H9 (cell line): ENCODE data around the gene POU2F2. TPM values are rescaled to one million over a fixed set of nuclear protein-coding genes. Genes with fewer than 3 reads are reported as not detected.

Experiments used
- DNase-seq: peaks from one replicate; pipeline ENCODE4 v3.0.0-alpha.2; 2017
- H2AFZ ChIP-seq: one replicate; pipeline ENCODE4 v1.6.1; 2013; ENCODE audit warnings: mild to moderate bottlenecking, low read length, control low read depth, moderate library complexity
- H2AK5ac ChIP-seq: 2 replicates; pipeline ENCODE4 v1.6.1; 2013; ENCODE audit warnings: low read length, control low read depth, mixed read lengths; ENCODE audit not compliant: insufficient read length
- H2BK120ac ChIP-seq: one replicate; pipeline ENCODE4 v1.6.1; 2013; ENCODE audit warnings: low read depth, mild to moderate bottlenecking, low read length, control low read depth, inconsistent platforms; ENCODE audit not compliant: poor library complexity, severe bottlenecking
- H2BK12ac ChIP-seq: 2 replicates; pipeline ENCODE4 v1.6.1; 2013; ENCODE audit warnings: low read length, control low read depth, mixed read lengths, low read depth; ENCODE audit not compliant: insufficient read length
- H2BK15ac ChIP-seq: 2 replicates; pipeline ENCODE4 v1.6.1; 2013; ENCODE audit warnings: low read depth, low read length, control low read depth
- H2BK20ac ChIP-seq: one replicate; pipeline ENCODE4 v1.6.1; 2013; ENCODE audit warnings: low read depth, mild to moderate bottlenecking, low read length, control low read depth, inconsistent platforms; ENCODE audit not compliant: poor library complexity, severe bottlenecking
- H2BK5ac ChIP-seq: 2 replicates; pipeline ENCODE4 v1.6.1; 2013; ENCODE audit warnings: low read length, control low read depth, mixed read lengths; ENCODE audit not compliant: insufficient read length
- H3K14ac ChIP-seq: 2 replicates; pipeline ENCODE4 v1.6.1; 2013; ENCODE audit warnings: low read length, control low read depth; ENCODE audit not compliant: insufficient read depth
- H3K18ac ChIP-seq: 2 replicates; pipeline ENCODE4 v1.6.1; 2013; ENCODE audit warnings: low read depth, mild to moderate bottlenecking, mixed read lengths, low read length, control low read depth; ENCODE audit not compliant: insufficient read length
- H3K23ac ChIP-seq: 2 replicates; pipeline ENCODE4 v1.6.1; 2013; ENCODE audit warnings: low read length, control low read depth, mixed read lengths, low read depth; ENCODE audit not compliant: insufficient read length
- H3K23me2 ChIP-seq: 2 replicates; pipeline ENCODE4 v1.6.1; 2013; ENCODE audit warnings: low read depth, mild to moderate bottlenecking, mixed read lengths, low read length, control low read depth; ENCODE audit not compliant: insufficient read length, poor library complexity, severe bottlenecking
- H3K27ac ChIP-seq: 2 replicates; pipeline ENCODE4 v1.5.1; 2013; ENCODE audit warnings: low read length, control low read depth, mixed read lengths, low read depth; ENCODE audit not compliant: insufficient read length
- H3K27me3 ChIP-seq: 2 replicates; pipeline ENCODE4 v1.6.1; 2013; ENCODE audit warnings: low read length, control low read depth, inconsistent platforms; ENCODE audit not compliant: insufficient read depth
- H3K4ac ChIP-seq: 2 replicates; pipeline ENCODE4 v1.6.1; 2013; ENCODE audit warnings: low read depth, mild to moderate bottlenecking, control low read depth, inconsistent platforms, low read length, moderate library complexity
- H3K4me1 ChIP-seq: 2 replicates; pipeline ENCODE4 v1.6.1; 2013; ENCODE audit warnings: low read length, control low read depth, inconsistent platforms; ENCODE audit not compliant: insufficient read depth
- H3K4me2 ChIP-seq: 2 replicates; pipeline ENCODE4 v1.6.1; 2013; ENCODE audit warnings: low read length, control low read depth, mixed read lengths; ENCODE audit not compliant: insufficient read length, insufficient read depth
- H3K56ac ChIP-seq: 2 replicates; pipeline ENCODE4 v1.6.1; 2013; ENCODE audit warnings: low read depth, mild to moderate bottlenecking, mixed read lengths, low read length, control low read depth; ENCODE audit not compliant: insufficient read length
- H3K79me1 ChIP-seq: 2 replicates; pipeline ENCODE4 v1.6.1; 2013; ENCODE audit warnings: low read depth, mild to moderate bottlenecking, moderate library complexity, low read length, control low read depth, inconsistent platforms; ENCODE audit not compliant: insufficient read depth, poor library complexity, severe bottlenecking
- H3K79me2 ChIP-seq: 2 replicates; pipeline ENCODE4 v1.6.1; 2013; ENCODE audit warnings: low read length, control low read depth, inconsistent platforms; ENCODE audit not compliant: insufficient read depth
- H3K9ac ChIP-seq: 2 replicates; pipeline ENCODE4 v1.6.1; 2013; ENCODE audit warnings: low read length, control low read depth, mixed read lengths; ENCODE audit not compliant: insufficient read length; ENCODE audit errors: extremely low read depth
- H3K9me3 ChIP-seq: one replicate; pipeline ENCODE4 v1.6.1; 2013; ENCODE audit warnings: low read depth, low read length, inconsistent platforms; ENCODE audit not compliant: control insufficient read depth
- H3T11ph ChIP-seq: one replicate; pipeline ENCODE4 v1.6.1; 2013; ENCODE audit warnings: mild to moderate bottlenecking, low read length, control low read depth, inconsistent platforms
- H4K20me1 ChIP-seq: one replicate; pipeline ENCODE4 v1.6.1; 2013; ENCODE audit not compliant: control insufficient read depth, insufficient read length, insufficient read depth
- H4K5ac ChIP-seq: 2 replicates; pipeline ENCODE4 v1.6.1; 2013; ENCODE audit warnings: low read depth, mild to moderate bottlenecking, mixed read lengths, low read length, control low read depth; ENCODE audit not compliant: insufficient read length
- H4K8ac ChIP-seq: replicated peaks from 2 replicates; pipeline ENCODE4 v1.6.1; 2013; ENCODE audit warnings: low read length, control low read depth, mixed read lengths, low read depth; ENCODE audit not compliant: insufficient read length
- H4K91ac ChIP-seq: 2 replicates; pipeline ENCODE4 v1.6.1; 2013; ENCODE audit warnings: low read depth, mild to moderate bottlenecking, moderate library complexity, mixed read lengths, low read length, control low read depth; ENCODE audit not compliant: insufficient read length
- H3K27ac Mint-ChIP-seq, 3 experiments: 2 replicates in 2 of 3; 3 replicates in 1 of 3; pipeline ENCODE4 v1.8.0; 2020 to 2021; ENCODE audit warnings: mixed read lengths in 3 of 3, mild to moderate bottlenecking in 1 of 3, moderate library complexity in 1 of 3
- H3K27me3 Mint-ChIP-seq: 2 replicates; pipeline ENCODE4 v1.8.0; 2021; ENCODE audit warnings: low read depth, mild to moderate bottlenecking, moderate library complexity, mixed read lengths
- H3K36me3 Mint-ChIP-seq, 3 experiments: 2 replicates in 2 of 3; 3 replicates in 1 of 3; pipeline ENCODE4 v1.8.0; 2020 to 2021; ENCODE audit warnings: low read depth in 3 of 3, mixed read lengths in 3 of 3; ENCODE audit not compliant: insufficient read depth in 1 of 3
- H3K4me1 Mint-ChIP-seq, 2 experiments: 2 replicates each; pipeline ENCODE4 v1.8.0; 2020; ENCODE audit warnings: mixed read lengths in 2 of 2
- H3K4me3 Mint-ChIP-seq, 2 experiments: 2 replicates in 1 of 2; 3 replicates in 1 of 2; pipeline ENCODE4 v1.8.0; 2020 to 2021; ENCODE audit warnings: mild to moderate bottlenecking in 2 of 2, mixed read lengths in 2 of 2, moderate library complexity in 1 of 2
- H3K9me3 Mint-ChIP-seq, 2 experiments: 2 replicates in 1 of 2; 3 replicates in 1 of 2; pipeline ENCODE4 v1.8.0; 2020; ENCODE audit warnings: mild to moderate bottlenecking in 2 of 2, mixed read lengths in 2 of 2, moderate library complexity in 1 of 2
- WGBS: extraction: QIAGEN DNeasy Blood & Tissue Kit; methylation state at CpG from one replicate; pipeline ENCODE4 v1.1.7; 2013; ENCODE audit warnings: missing lambda C conversion rate, low lambda C conversion rate, mixed read lengths; ENCODE audit not compliant: insufficient read length; ENCODE audit errors: extremely low coverage; 5-methylcytosine and 5-hydroxymethylcytosine counted together
- total RNA-seq: library from RNA; stranded (reverse); gene quantifications from 2 replicates; pipeline ENCODE4 v1.2.1, GENCODE V29; 2021
- TF ChIP-seq, protein P1 (sequence below): fragments of 200-600 bp; sonication (generic); conservative IDR thresholded peaks from 3 replicates; pipeline ENCODE4 v1.8.0; 2021; ENCODE audit warnings: antibody characterized with exemption, mild to moderate bottlenecking

POU2F2 gene
- total RNA-seq, 1 experiment from 2014 or later: 2.9 TPM

DNA sequence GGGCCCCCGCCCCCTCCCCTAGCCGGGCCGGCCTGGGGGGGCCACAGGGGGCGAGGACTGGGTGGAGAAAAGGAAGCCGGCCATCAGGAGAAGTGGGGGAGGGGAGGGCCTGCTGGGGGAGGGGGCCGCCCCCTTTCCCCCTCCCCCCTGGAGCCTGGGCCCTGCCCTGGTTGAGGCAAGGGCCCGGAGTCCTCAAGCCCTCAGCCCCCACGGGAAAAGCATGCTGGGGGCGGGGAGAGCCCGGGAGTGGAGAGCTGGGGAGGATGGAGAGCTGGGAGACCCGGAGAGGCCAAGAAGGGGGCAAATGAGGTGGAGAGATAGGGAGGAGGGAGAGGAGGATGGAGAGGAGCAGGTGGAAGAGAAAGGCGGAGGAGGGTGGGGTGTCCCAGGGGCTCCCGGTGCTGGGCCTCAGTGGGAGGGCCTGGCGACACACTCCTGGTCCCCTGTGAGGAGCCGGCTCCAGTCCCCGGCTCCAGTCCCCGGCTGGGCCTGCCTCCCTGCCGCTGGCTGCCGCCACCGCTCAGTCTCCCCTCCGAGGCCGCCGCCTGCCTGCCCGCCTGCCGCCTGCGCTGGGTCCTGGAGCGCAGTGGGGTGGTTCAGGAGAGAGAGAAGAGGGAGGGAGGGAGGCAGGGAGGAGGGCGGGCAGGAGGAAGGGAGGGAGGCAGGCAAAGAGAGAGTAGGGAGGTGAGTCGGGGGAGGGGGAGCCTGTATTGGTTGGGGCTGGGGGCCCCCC is 62.5 kb downstream of the POU2F2 start, which contains the start of gene GRIK5:
Gene GRIK5 (minus strand): TSS at position 588 of the 733 bp plus-strand sequence. CDS start 4,436 bp downstream, outside the sequence.
- peaks cover 2% of the 10 kb centered on the region; the same call in 1 of the 2 replicates for H3K4me1 ChIP-seq
- Mint-ChIP-seq H3K4me1 (peaks cover 9 to 17% of the 10 kb centered on the region in 2 experiments), H3K36me3 (peaks cover 0 to 11% (median 6%) of the 10 kb centered on the region in 3 experiments), H3K27ac (peak within 1 kb of the TSS in 2 of 3 experiments; percentile 18 to 28; a peak in 3 of 7 replicates), H3K27me3 (no peaks in the 10 kb centered on the region; the same call in 1 of the 2 replicates), H3K4me3 (no peak within 1 kb of the TSS; a peak in 2 of 5 replicates), H3K9me3 (no peaks in the 10 kb centered on the region)
- H2AK5ac ChIP-seq: no peak within 1 kb of the TSS
- no peak within 1 kb of the TSS for H3K4ac ChIP-seq
- no peak within 1 kb of the TSS for H2BK15ac ChIP-seq
- no peak within 1 kb of the TSS for H3K27ac ChIP-seq
- peak within 1 kb of the TSS; percentile 46 for H3K9ac ChIP-seq
- H3K56ac ChIP-seq: no peak within 1 kb of the TSS
- H3K23ac ChIP-seq: no peak within 1 kb of the TSS
- H3K9me3 ChIP-seq: no peaks in the 10 kb centered on the region
- no peak within 1 kb of the TSS for H3T11ph ChIP-seq
- no peak within 1 kb of the TSS for H2BK12ac ChIP-seq
- DNase-seq: peak; percentile 56
- no peak within 1 kb of the TSS for H2BK120ac ChIP-seq
- H4K91ac ChIP-seq: no peak within 1 kb of the TSS
- peaks cover 16% of the 10 kb centered on the region for H3K23me2 ChIP-seq
- peak within 1 kb of the TSS; percentile 81 for H3K4me2 ChIP-seq
- no peak within 1 kb of the TSS for H2BK5ac ChIP-seq
- no peak within 1 kb of the TSS for H4K8ac ChIP-seq
- no peaks in the 10 kb centered on the region for H3K27me3 ChIP-seq
- H3K79me2 ChIP-seq: peaks cover 3% of the 10 kb centered on the region; the same call in 1 of the 2 replicates
- H3K79me1 ChIP-seq: no peaks in the 10 kb centered on the region
- no CpG with 5 or more reads among the region's 29 CpGs for WGBS
- no peak within 1 kb of the TSS for H3K18ac ChIP-seq
- H2BK20ac ChIP-seq: no peak within 1 kb of the TSS
- H4K5ac ChIP-seq: no peak within 1 kb of the TSS
- no peak within 1 kb of the TSS for H3K14ac ChIP-seq
- H2AFZ ChIP-seq: no peak within 1 kb of the TSS
- TF ChIP-seq, protein P1, sequence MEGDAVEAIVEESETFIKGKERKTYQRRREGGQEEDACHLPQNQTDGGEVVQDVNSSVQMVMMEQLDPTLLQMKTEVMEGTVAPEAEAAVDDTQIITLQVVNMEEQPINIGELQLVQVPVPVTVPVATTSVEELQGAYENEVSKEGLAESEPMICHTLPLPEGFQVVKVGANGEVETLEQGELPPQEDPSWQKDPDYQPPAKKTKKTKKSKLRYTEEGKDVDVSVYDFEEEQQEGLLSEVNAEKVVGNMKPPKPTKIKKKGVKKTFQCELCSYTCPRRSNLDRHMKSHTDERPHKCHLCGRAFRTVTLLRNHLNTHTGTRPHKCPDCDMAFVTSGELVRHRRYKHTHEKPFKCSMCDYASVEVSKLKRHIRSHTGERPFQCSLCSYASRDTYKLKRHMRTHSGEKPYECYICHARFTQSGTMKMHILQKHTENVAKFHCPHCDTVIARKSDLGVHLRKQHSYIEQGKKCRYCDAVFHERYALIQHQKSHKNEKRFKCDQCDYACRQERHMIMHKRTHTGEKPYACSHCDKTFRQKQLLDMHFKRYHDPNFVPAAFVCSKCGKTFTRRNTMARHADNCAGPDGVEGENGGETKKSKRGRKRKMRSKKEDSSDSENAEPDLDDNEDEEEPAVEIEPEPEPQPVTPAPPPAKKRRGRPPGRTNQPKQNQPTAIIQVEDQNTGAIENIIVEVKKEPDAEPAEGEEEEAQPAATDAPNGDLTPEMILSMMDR: no peak
- H4K20me1 ChIP-seq: no peaks in the 10 kb centered on the region
